ENCODE measurements around the gene SPI1. TPM values are rescaled to one million over a fixed set of nuclear protein-coding genes. Genes with fewer than 3 reads are reported as not detected.

The SPI1 gene
- total RNA-seq, 1 experiment from 2014 or later: not detected

- no peaks in the 10 kb centered on the region for H3K4me1 ChIP-seq
- no peaks in the 10 kb centered on the region for H3K36me3 ChIP-seq (ENCODE audit: control insufficient read depth, insufficient read depth, low read length)
- POLR2A ChIA-PET: no interaction called here
- DNase-seq: no peak
- H3K4me3 ChIP-seq (ENCODE audit: low read depth, low read length): no peak overlapping the region
- Mint-ChIP-seq H3K4me3 (ENCODE audit: unreplicated experiment) (no peak overlapping the region), H3K36me3 (ENCODE audit: insufficient read depth, unreplicated experiment) (no peaks in the 10 kb centered on the region), H3K9me3 (ENCODE audit: unreplicated experiment) (no peaks in the 10 kb centered on the region), H3K4me1 (ENCODE audit: low read depth, unreplicated experiment) (peaks cover 5% of the 10 kb centered on the region), H3K27me3 (ENCODE audit: insufficient read depth, unreplicated experiment) (no peaks in the 10 kb centered on the region), H3K27ac (ENCODE audit: unreplicated experiment) (no peak overlapping the region)
- no TSS peak for BruUV-seq (replicated peaks)
- H3K9me3 ChIP-seq: no peaks in the 10 kb centered on the region
- TF ChIP-seq CTCF (IDR thresholded peaks at IDR 0.05; ENCODE audit: insufficient read depth in 1 of 2, low read depth in 1 of 2, low read length in 1 of 2, severe bottlenecking in 1 of 2, unreplicated experiment in 1 of 2): no peak
- intact Hi-C loops (cut with micrococcal nuclease; ENCODE audit: unreplicated experiment): no loop called here
- CTCF ChIA-PET: interaction anchor here (1.2 kb wide), 1 partner anchor 8 kb away, joined by 3 read pairs; no protein-coding TSS in a partner anchor
- H3K27me3 ChIP-seq (replicated peaks; ENCODE audit: control insufficient read depth, insufficient read depth, low read length): no peaks in the 10 kb centered on the region
These were observed 31.2 kb downstream of the SPI1 start for GRCh38 chr11:47347137-47347536.

- H3K4me3 Mint-ChIP-seq (ENCODE audit: unreplicated experiment): no peak overlapping the region
- Histone ChIP-seq H3K4me1 (no peaks in the 10 kb centered on the region), H3K36me3 (ENCODE audit: control insufficient read depth, insufficient read depth, low read length) (no peaks in the 10 kb centered on the region), H3K9me3 (no peaks in the 10 kb centered on the region), H3K4me3 (ENCODE audit: low read depth, low read length) (no peak overlapping the region), H3K27me3 (replicated peaks; ENCODE audit: control insufficient read depth, insufficient read depth, low read length) (no peaks in the 10 kb centered on the region)
- H3K27me3 Mint-ChIP-seq (ENCODE audit: insufficient read depth, unreplicated experiment): no peaks in the 10 kb centered on the region
- H3K27ac Mint-ChIP-seq (ENCODE audit: unreplicated experiment): no peak overlapping the region
- H3K36me3 Mint-ChIP-seq (ENCODE audit: insufficient read depth, unreplicated experiment): no peaks in the 10 kb centered on the region
- peaks cover 5% of the 10 kb centered on the region for H3K4me1 Mint-ChIP-seq (ENCODE audit: low read depth, unreplicated experiment)
- TF ChIP-seq CTCF (IDR thresholded peaks at IDR 0.05; ENCODE audit: insufficient read depth in 1 of 2, low read depth in 1 of 2, low read length in 1 of 2, severe bottlenecking in 1 of 2, unreplicated experiment in 1 of 2): no peak
- POLR2A ChIA-PET: no interaction called here
- DNase-seq: no peak
- intact Hi-C loops (cut with micrococcal nuclease; ENCODE audit: unreplicated experiment): no loop called here
- no TSS peak for BruUV-seq (replicated peaks)
- H3K9me3 Mint-ChIP-seq (ENCODE audit: unreplicated experiment): no peaks in the 10 kb centered on the region
- CTCF ChIA-PET: no interaction called here
These were observed 32.3 kb downstream of the SPI1 start for GRCh38 chr11:47345890-47346563.

GRCh38 chr11:47342854-47343253 is 35.5 kb downstream of the SPI1 start:
- no peaks in the 10 kb centered on the region for H3K36me3 Mint-ChIP-seq (ENCODE audit: insufficient read depth, unreplicated experiment)
- intact Hi-C loops (cut with micrococcal nuclease; ENCODE audit: unreplicated experiment): no loop called here

More at GRCh38 chr11:47342854-47343253, 35.5 kb downstream of the SPI1 start:
- Mint-ChIP-seq H3K4me1 (ENCODE audit: low read depth, unreplicated experiment) (peaks cover 15% of the 10 kb centered on the region), H3K9me3 (ENCODE audit: unreplicated experiment) (no peaks in the 10 kb centered on the region), H3K4me3 (ENCODE audit: unreplicated experiment) (no peak overlapping the region), H3K27ac (ENCODE audit: unreplicated experiment) (no peak overlapping the region), H3K27me3 (ENCODE audit: insufficient read depth, unreplicated experiment) (no peaks in the 10 kb centered on the region)
- Histone ChIP-seq H3K9me3 (no peaks in the 10 kb centered on the region), H3K4me3 (ENCODE audit: low read depth, low read length) (no peak overlapping the region), H3K27me3 (replicated peaks; ENCODE audit: control insufficient read depth, insufficient read depth, low read length) (no peaks in the 10 kb centered on the region), H3K4me1 (peaks cover 6% of the 10 kb centered on the region; the same call in 1 of the 2 replicates), H3K36me3 (ENCODE audit: control insufficient read depth, insufficient read depth, low read length) (no peaks in the 10 kb centered on the region)
- no peak for DNase-seq
- ChIA-PET POLR2A (no interaction called here), CTCF (no interaction called here)
- no peak for TF ChIP-seq CTCF (IDR thresholded peaks at IDR 0.05; ENCODE audit: insufficient read depth in 1 of 2, low read depth in 1 of 2, low read length in 1 of 2, severe bottlenecking in 1 of 2, unreplicated experiment in 1 of 2)
- BruUV-seq (replicated peaks): no TSS peak

Data from Caco-2 (cell line).